HepG2 (cell line): ENCODE measurements around the gene KCNMA1. TPM values are rescaled to one million over a fixed set of nuclear protein-coding genes. Genes with fewer than 3 reads are reported as not detected.

ENCODE experiments used
- ATAC-seq: fragments of 200-7000 bp; cut with Tn5 transposase; 3 replicates; pipeline ENCODE4 v1.9.1; 2020; ENCODE audit warnings: mild to moderate bottlenecking, moderate library complexity
- BruUV-seq: library from RNA; stranded (reverse); fragments of 400-500 nt; replicated peaks from 2 replicates; lab custom pipeline; 2021; lab: Mats Ljungman, UMichigan
- CTCF ChIA-PET: fragments of 300-600 bp; formaldehyde crosslinking; extraction: SDS; loops from one replicate; lab custom pipeline; 2021; ENCODE audit warnings: low total read pairs, inconsistent platforms, low intra/inter-chr PET ratio; lab: Yijun Ruan, JAX
- POLR2A ChIA-PET: fragments of 350-600 bp; sonication (Branson Sonifier 250); formaldehyde crosslinking; loops from one replicate; lab custom pipeline; 2020; ENCODE audit warnings: antibody characterized with exemption, inconsistent platforms; lab: Yijun Ruan, JAX
- DNase-seq: peaks from one replicate; pipeline ENCODE4 v3.0.0-alpha.2; 2015; ENCODE audit warnings: low spot score
- FAIRE-seq: peaks from 3 replicates; lab custom pipeline; 2011; peaks lifted over from hg19 to GRCh38; lab: Jason Lieb, UNC
- H2AFZ ChIP-seq: one replicate; pipeline ENCODE4 v1.6.1; 2011; ENCODE audit warnings: low read length, inconsistent platforms
- H3K27ac ChIP-seq: fragments of 300-600 bp; 3 replicates; pipeline ENCODE4 v1.8.0; 2011; ENCODE audit warnings: mixed run types, mild to moderate bottlenecking, mixed read lengths, low read length, inconsistent platforms; ENCODE audit not compliant: insufficient read depth; ENCODE audit errors: extremely low read length
- H3K27me3 ChIP-seq, 2 experiments: fragments of 200-600 bp in 1 of 2; 2 replicates in 1 of 2; 3 replicates in 1 of 2; pipeline versions ENCODE4 v1.6.0 to v1.8.0; 2011; ENCODE audit warnings: low read length in 2 of 2, mild to moderate bottlenecking in 2 of 2, moderate library complexity in 2 of 2, inconsistent platforms in 1 of 2; ENCODE audit not compliant: insufficient read depth in 2 of 2, control insufficient read depth in 1 of 2
- H3K36me3 ChIP-seq, 2 experiments: fragments of 200-600 bp in 1 of 2; replicated peaks in 1 of 2; 2 replicates in 1 of 2; 3 replicates in 1 of 2; pipeline versions ENCODE4 v1.5.1 to v1.8.0; 2011; ENCODE audit warnings: low read length in 2 of 2, inconsistent platforms in 1 of 2; ENCODE audit not compliant: insufficient read depth in 2 of 2, control insufficient read depth in 1 of 2
- H3K4me1 ChIP-seq: 2 replicates; pipeline ENCODE4 v1.5.1; 2012; ENCODE audit warnings: low read length, inconsistent platforms; ENCODE audit not compliant: insufficient read depth
- H3K4me2 ChIP-seq: 2 replicates; pipeline ENCODE4 v1.6.0; 2011; ENCODE audit warnings: low read depth, low read length, inconsistent platforms
- H3K4me3 ChIP-seq, 3 experiments: fragments of 200-600 bp in 1 of 3; sonication (generic), shearing (Covaris generic) in 1 of 3; replicated peaks in 1 of 3; 2 replicates each; pipeline ENCODE4 v1.5.1; 2011 to 2016; ENCODE audit warnings: low read length in 3 of 3, inconsistent platforms in 2 of 3, low read depth in 2 of 3, mild to moderate bottlenecking in 2 of 3, control low read depth in 1 of 3, mixed read lengths in 1 of 3; ENCODE audit not compliant: insufficient read depth in 1 of 3
- H3K79me2 ChIP-seq: one replicate; pipeline ENCODE4 v1.6.1; 2011; ENCODE audit warnings: low read length, inconsistent platforms; ENCODE audit not compliant: insufficient read depth
- H3K9ac ChIP-seq: 2 replicates; pipeline ENCODE4 v1.6.0; 2011; ENCODE audit warnings: mild to moderate bottlenecking, low read depth, low read length, inconsistent platforms; ENCODE audit not compliant: insufficient read depth
- H3K9me3 ChIP-seq: 2 replicates; pipeline ENCODE4 v1.5.1; 2012; ENCODE audit warnings: mild to moderate bottlenecking, low read length
- H4K20me1 ChIP-seq: 2 replicates; pipeline ENCODE4 v1.6.0; 2011; ENCODE audit warnings: inconsistent platforms, mild to moderate bottlenecking, low read length, moderate library complexity; ENCODE audit not compliant: insufficient read depth
- FIP1L1 ChIP-seq: fragments of 200-400 bp; formaldehyde crosslinking; IDR thresholded peaks from 2 replicates; pipeline ENCODE4 v1.6.1; 2018; ENCODE audit warnings: low read depth, mild to moderate bottlenecking, low read length, moderate library complexity, borderline replicate concordance; ENCODE audit not compliant: insufficient read depth
- HDAC2 ChIP-seq: sonication (generic); formaldehyde crosslinking; IDR thresholded peaks from 2 replicates; pipeline ENCODE4 v1.4.0; 2020; ENCODE audit warnings: missing genetic modification reagents
- HNRNPK ChIP-seq: fragments of 200-400 bp; formaldehyde crosslinking; IDR thresholded peaks from 2 replicates; pipeline ENCODE4 v1.6.1; 2018; ENCODE audit warnings: low read length, low read depth, moderate library complexity, mild to moderate bottlenecking; ENCODE audit not compliant: poor library complexity, severe bottlenecking
- MYNN ChIP-seq: sonication (generic); formaldehyde crosslinking; IDR thresholded peaks from 2 replicates; pipeline ENCODE4 v1.4.0; 2020; ENCODE audit warnings: mild to moderate bottlenecking, low read depth, missing genetic modification reagents
- NR2F1 ChIP-seq, 2 experiments: fragments of 450-650 bp in 1 of 2; formaldehyde crosslinking in 1 of 2; IDR thresholded peaks; 2 replicates each; pipeline versions ENCODE4 v1.5.0 to v1.6.1; 2016 to 2020; ENCODE audit warnings: mild to moderate bottlenecking in 1 of 2, missing compliant biosample characterization in 1 of 2, missing genetic modification reagents in 1 of 2, moderate library complexity in 1 of 2
- SOX5 ChIP-seq: IDR thresholded peaks from 2 replicates; pipeline ENCODE4 v1.6.1; 2016; ENCODE audit warnings: borderline replicate concordance
- ZBTB3 ChIP-seq: sonication (generic); formaldehyde crosslinking; IDR thresholded peaks from 2 replicates; pipeline ENCODE4 v1.4.0; 2020; ENCODE audit warnings: low read depth, mild to moderate bottlenecking, moderate library complexity, missing genetic modification reagents, borderline replicate concordance
- ZBTB42 ChIP-seq: sonication (generic); formaldehyde crosslinking; IDR thresholded peaks from 2 replicates; pipeline ENCODE4 v1.5.0; 2020; ENCODE audit warnings: mild to moderate bottlenecking, missing genetic modification reagents
- ZC3H13 ChIP-seq: sonication (generic); formaldehyde crosslinking; IDR thresholded peaks from 2 replicates; pipeline ENCODE4 v1.8.1; 2023; ENCODE audit warnings: mild to moderate bottlenecking, missing genetic modification reagents, moderate library complexity
- ZNF343 ChIP-seq: sonication (generic); formaldehyde crosslinking; IDR thresholded peaks from 2 replicates; pipeline ENCODE4 v1.4.0; 2020; ENCODE audit warnings: mild to moderate bottlenecking, missing genetic modification reagents
- ZNF672 ChIP-seq: sonication (generic); formaldehyde crosslinking; IDR thresholded peaks from 2 replicates; pipeline ENCODE4 v1.8.1; 2022; ENCODE audit warnings: missing genetic modification reagents
- whole genome bisulfite sequencing: methylation state at CpG from one replicate; pipeline ENCODE4 v1.1.6; 2017; ENCODE audit warnings: low lambda C conversion rate; 5-methylcytosine and 5-hydroxymethylcytosine counted together
- in situ Hi-C: cut with HindIII; loops from 2 replicates; pipeline ENCODE4 v1.10.0; 2017; ENCODE audit warnings: low pct_unique_long_range_greater_than_20kb; ENCODE audit not compliant: extremely low pct_ligation_motif_present
- intact Hi-C: fragments of 100-400 bp; cut with micrococcal nuclease; formaldehyde crosslinking; loops from one replicate; pipeline ENCODE4 v1.10.0; 2022; ENCODE audit not compliant: unreplicated experiment
- polyA plus RNA-seq, 8 experiments: library from polyadenylated mRNA; depleted of rRNA in 3 of 8; stranded (reverse) in 7 of 8; unstranded in 1 of 8; fragments of >200 nt; fragmentation: Illumina TruSeq in 4 of 8; extraction: Trizol in 4 of 8; gene quantifications; 2 replicates each; pipeline versions ENCODE4 v1.2.1 to v1.2.3, GENCODE V29; 2011 to 2016; ENCODE audit warnings: low read depth in 4 of 8, missing spikeins in 1 of 8, mixed read lengths in 1 of 8; ENCODE audit not compliant: insufficient read depth in 1 of 8
- total RNA-seq, 5 experiments: library from RNA; depleted of rRNA; stranded (reverse); fragments of >200 nt; fragmentation: Illumina TruSeq; extraction: Trizol; gene quantifications; 2 replicates each; pipeline ENCODE4 v1.2.3, GENCODE V29; 2016; ENCODE audit warnings: low read depth in 1 of 5
- TF ChIP-seq, protein P1 (sequence below): sonication (generic); formaldehyde crosslinking; IDR thresholded peaks from 2 replicates; pipeline ENCODE4 v1.8.1; 2023; ENCODE audit warnings: mild to moderate bottlenecking, moderate library complexity, missing genetic modification reagents
- TF ChIP-seq, protein P2 (sequence below): sonication (generic); formaldehyde crosslinking; IDR thresholded peaks from 2 replicates; pipeline ENCODE4 v1.9.0; 2021; ENCODE audit warnings: missing genetic modification reagents, borderline replicate concordance

KCNMA1 gene
- total and polyA plus RNA-seq, 2 of the 13 experiments (the other 11 are each of a cell fraction or from before 2014, with no cell fraction given): 0.02 TPM; not detected in 1

DNA sequence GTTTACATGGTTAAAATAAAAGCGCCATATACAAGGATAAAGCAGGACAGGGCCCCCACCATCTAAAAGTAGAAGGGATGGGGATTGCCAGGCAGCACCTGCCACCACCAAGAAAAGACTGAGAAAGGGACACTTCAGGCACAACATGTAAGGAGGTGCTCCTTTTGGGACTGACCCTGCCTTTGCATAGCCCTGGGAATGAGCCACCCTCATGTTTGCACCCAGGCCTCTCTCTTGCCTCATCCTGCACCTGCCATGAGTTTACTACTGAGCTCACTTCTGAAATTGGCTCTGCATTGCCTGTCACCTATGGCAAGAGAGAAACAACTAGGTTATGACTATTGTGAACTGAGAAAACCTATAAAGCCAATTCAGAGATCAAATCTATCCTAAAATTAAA lies 489.7 kb downstream of the KCNMA1 start:
- Histone ChIP-seq H3K4me3 (no peak overlapping the region), H3K4me2 (no peak overlapping the region), H3K79me2 (no peaks in the 10 kb centered on the region), H3K9ac (no peak overlapping the region), H4K20me1 (no peaks in the 10 kb centered on the region), H3K9me3 (no peaks in the 10 kb centered on the region), H2AFZ (no peak overlapping the region), H3K4me1 (no peaks in the 10 kb centered on the region), H3K27me3 (no peaks in the 10 kb centered on the region), H3K27ac (no peak overlapping the region), H3K36me3 (no peaks in the 10 kb centered on the region)
- ATAC-seq (no peak), DNase-seq (no peak), FAIRE-seq (no peak)
- TF ChIP-seq ZNF672 (CRISPR knock-in tag) (no peak), MYNN (CRISPR knock-in tag) (no peak), HNRNPK (no peak), ZBTB3 (no peak), ZNF343 (no peak), HDAC2 (no peak), FIP1L1 (no peak), ZBTB42 (CRISPR knock-in tag) (no peak), ZC3H13 (CRISPR knock-in tag) (no peak), NR2F1 (CRISPR knock-in tag; IDR thresholded peaks at IDR 0.05) (no peak), SOX5 (CRISPR knock-in tag) (no peak)
- TF ChIP-seq, protein P1, sequence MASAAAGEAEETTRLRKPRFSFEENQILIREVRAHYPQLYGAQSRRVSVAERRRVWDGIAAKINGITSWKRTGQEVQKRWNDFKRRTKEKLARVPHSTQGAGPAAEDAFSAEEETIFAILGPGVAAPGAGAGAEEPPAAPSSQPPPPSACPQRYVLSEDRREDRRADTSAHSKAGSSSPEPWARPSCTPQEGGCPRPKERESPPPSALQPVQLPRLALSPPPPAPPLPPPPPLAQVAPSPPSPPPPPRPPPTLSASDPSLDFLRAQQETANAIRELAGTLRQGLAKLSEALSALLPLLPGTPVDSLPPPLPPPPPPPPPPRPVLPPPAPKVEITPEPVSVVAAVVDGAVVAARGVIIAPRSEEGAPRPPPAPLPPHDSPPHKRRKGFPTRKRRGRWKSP (CRISPR knock-in tag): no peak
- TF ChIP-seq, protein P2, sequence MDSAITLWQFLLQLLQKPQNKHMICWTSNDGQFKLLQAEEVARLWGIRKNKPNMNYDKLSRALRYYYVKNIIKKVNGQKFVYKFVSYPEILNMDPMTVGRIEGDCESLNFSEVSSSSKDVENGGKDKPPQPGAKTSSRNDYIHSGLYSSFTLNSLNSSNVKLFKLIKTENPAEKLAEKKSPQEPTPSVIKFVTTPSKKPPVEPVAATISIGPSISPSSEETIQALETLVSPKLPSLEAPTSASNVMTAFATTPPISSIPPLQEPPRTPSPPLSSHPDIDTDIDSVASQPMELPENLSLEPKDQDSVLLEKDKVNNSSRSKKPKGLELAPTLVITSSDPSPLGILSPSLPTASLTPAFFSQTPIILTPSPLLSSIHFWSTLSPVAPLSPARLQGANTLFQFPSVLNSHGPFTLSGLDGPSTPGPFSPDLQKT: no peak
- CTCF ChIA-PET: no interaction called here
- intact Hi-C loops: no loop called here
- POLR2A ChIA-PET: no interaction called here
- no TSS peak for BruUV-seq
- WGBS: 0% methylated on average over 1 of the region's 1 CpG
- in situ Hi-C loops: no loop called here
